Measurements from ENCODE around the gene TLE6.
A peak's percentile ranks its signal among the peaks of the same experiment; 100 is the strongest.
"Not testable (repeated sequence)": the region's sequence is repeated elsewhere in the genome, so short reads cannot be mapped to it uniquely, and the experiment has no call there.

TLE6 gene

DNA sequence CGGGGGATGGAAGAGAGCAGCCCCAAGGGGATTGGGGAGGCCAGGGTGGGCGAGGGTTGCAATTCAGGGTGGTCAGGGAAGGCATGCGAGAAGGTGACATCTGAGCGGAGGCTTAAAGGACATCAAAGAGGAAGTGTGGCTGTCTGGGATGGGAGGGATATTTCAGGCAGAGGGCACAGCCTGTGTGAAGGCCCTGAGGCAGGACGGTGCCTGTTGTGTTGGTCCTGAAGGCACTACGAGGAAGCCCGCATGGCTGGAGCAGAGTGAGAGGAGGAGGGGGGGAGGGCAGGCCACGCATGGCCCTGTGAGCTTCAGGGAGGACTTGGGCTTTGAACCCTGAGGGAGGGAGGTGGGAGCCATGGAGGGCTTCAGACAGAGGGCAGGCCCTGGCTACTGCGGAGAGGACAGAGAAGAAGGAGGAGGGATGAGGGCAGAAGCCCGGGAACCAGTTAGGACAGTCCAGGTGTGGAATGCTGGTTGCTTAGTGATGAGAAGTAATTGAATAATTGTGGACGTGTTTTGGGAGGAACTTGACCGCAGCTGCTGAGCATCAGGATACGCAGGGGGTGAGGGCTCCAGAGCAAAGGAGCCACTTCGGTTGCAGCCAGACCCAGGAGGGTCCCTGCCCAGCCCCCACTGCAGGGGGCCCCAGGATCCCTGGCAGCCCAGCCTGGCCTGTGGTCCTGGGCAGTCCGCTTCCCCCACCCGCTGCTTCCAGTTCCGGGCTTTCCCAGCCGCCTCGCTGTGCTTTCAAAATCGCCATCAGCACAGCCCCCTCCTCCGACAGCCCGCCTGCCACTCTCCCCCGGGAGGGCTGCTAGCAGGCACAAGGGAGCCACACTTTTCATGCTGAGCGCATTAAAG lies 6.2 kb downstream of the TLE6 start:
- DNase-seq (ENCODE audit: extremely low spot score) = peak; percentile 79
- ChIA-PET CTCF (no interaction called here), POLR2A (interaction anchor here (1.4 kb wide), 1 partner anchor 52 kb away, joined by 6 read pairs; no protein-coding TSS in a partner anchor)
- TF ChIP-seq, protein P1, sequence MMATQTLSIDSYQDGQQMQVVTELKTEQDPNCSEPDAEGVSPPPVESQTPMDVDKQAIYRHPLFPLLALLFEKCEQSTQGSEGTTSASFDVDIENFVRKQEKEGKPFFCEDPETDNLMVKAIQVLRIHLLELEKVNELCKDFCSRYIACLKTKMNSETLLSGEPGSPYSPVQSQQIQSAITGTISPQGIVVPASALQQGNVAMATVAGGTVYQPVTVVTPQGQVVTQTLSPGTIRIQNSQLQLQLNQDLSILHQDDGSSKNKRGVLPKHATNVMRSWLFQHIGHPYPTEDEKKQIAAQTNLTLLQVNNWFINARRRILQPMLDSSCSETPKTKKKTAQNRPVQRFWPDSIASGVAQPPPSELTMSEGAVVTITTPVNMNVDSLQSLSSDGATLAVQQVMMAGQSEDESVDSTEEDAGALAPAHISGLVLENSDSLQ (IDR thresholded peaks at IDR 0.05) = peak; percentile 96
- TF ChIP-seq FOXK2 (IDR thresholded peaks at IDR 0.05) = no peak
- TF ChIP-seq ARNT (IDR thresholded peaks at IDR 0.05) = 0 out of 2 replicates have a peak, but pooled peaks have one; percentile 44
- TF ChIP-seq ZNF384 (IDR thresholded peaks at IDR 0.05) = no peak
- TF ChIP-seq BHLHE40 (IDR thresholded peaks at IDR 0.05; ENCODE audit: borderline replicate concordance) = no peak
- peak; percentile 91; the same call in 1 of the 2 replicates for TF ChIP-seq CTBP1 (IDR thresholded peaks at IDR 0.05; ENCODE audit: borderline replicate concordance)

DNA sequence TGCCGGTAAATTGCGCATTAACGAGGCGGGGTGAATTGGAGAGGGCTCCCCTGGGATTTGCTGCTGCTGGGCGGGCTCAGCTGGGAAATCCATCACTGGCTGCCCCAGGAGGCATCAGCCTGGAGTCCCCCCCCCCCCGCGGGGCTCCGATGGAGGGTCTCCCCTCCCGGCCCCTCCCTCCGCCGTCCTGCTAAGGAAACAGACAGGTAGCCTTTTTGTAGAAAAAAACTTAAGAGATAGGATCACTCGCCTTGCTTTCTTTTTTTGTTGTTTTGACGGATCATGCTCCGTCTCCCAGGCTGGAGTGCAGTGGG lies 6.8 kb downstream of the TLE6 start:
- TF ChIP-seq FOXK2 (IDR thresholded peaks at IDR 0.05) (no peak), FOXM1 (IDR thresholded peaks at IDR 0.05; ENCODE audit: borderline replicate concordance) (peak; percentile 85), ZNF384 (IDR thresholded peaks at IDR 0.05) (no peak)
- CTCF ChIA-PET = no interaction called here
- POLR2A ChIA-PET = no interaction called here
- no peak for DNase-seq (ENCODE audit: extremely low spot score)

DNA sequence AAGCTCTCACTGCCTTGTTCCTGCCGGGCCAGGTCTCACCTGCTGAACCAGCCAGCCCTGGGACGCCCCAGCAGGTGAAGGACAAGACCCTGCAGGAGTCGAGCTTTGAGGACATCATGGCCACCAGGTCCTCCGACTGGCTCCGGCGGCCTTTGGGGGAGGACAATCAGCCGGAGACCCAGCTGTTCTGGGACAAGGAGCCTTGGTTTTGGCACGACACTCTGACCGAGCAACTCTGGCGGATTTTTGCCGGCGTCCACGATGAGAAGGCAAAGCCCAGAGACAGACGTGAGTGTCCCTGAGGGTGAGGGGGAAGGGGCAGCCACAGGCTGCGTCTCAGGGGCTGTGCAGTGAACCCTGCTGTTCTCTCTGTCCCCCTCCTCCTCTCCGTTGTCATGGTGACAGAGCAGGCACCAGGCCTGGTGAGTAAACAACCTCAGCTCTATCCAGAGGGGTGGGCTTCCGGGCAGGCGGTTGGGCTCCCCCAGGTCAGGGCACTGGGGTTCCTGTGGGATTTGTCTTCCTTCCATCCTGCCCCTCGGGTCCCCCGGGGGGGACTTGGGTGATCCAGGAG lies 9.7 kb downstream of the TLE6 start:
- TF ChIP-seq NFRKB (IDR thresholded peaks at IDR 0.05) (no peak), SP1 (IDR thresholded peaks at IDR 0.05) (no peak), HDGF (IDR thresholded peaks at IDR 0.05; ENCODE audit: borderline replicate concordance) (no peak), SUZ12 (IDR thresholded peaks at IDR 0.05) (no peak), L3MBTL2 (conservative IDR thresholded peaks at IDR 0.05) (no peak), CTBP1 (IDR thresholded peaks at IDR 0.05; ENCODE audit: borderline replicate concordance) (no peak), ELF4 (IDR thresholded peaks at IDR 0.05) (no peak), TARDBP (IDR thresholded peaks at IDR 0.05) (no peak), FOXK2 (IDR thresholded peaks at IDR 0.05) (no peak), LEF1 (IDR thresholded peaks at IDR 0.05; ENCODE audit: borderline replicate concordance) (no peak), FOXM1 (IDR thresholded peaks at IDR 0.05; ENCODE audit: borderline replicate concordance) (no peak), ARNT (IDR thresholded peaks at IDR 0.05) (no peak), ZNF384 (IDR thresholded peaks at IDR 0.05) (no peak), BHLHE40 (IDR thresholded peaks at IDR 0.05; ENCODE audit: borderline replicate concordance) (no peak)
- TF ChIP-seq, protein P1 (IDR thresholded peaks at IDR 0.05) = no peak
- ChIA-PET POLR2A (interaction anchor here (0.9 kb wide), 2 partner anchors 36 to 105 kb away, joined by 3 read pairs; no protein-coding TSS in a partner anchor), CTCF (no interaction called here)
- no peak for DNase-seq (ENCODE audit: extremely low spot score)

DNA sequence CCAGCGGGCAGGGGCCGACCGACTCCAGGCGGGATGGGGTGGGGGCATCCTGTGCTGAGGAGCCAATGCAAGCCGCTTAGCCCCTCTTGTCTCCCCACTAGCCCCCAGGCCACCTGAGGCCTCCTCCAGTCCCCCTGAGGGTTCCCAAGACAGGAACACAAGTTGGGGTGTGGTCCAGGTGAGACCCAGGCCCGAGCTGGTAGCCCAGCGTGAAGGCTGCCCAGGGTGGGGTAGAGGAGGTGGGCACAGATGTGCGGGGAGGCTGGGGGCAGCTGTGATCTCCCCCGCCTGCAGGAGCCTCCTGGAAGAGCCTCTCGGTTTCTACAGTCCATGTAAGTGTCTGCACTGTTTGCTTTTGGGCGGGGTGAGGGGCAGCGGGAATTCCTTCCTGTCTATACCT lies 10.4 kb downstream of the TLE6 start:
- DNase-seq (ENCODE audit: extremely low spot score) = no peak
- no peak for TF ChIP-seq L3MBTL2 (conservative IDR thresholded peaks at IDR 0.05)
- ChIA-PET POLR2A (interaction anchor here (0.9 kb wide), 2 partner anchors 37 to 104 kb away, joined by 3 read pairs; no protein-coding TSS in a partner anchor), CTCF (no interaction called here)

DNA sequence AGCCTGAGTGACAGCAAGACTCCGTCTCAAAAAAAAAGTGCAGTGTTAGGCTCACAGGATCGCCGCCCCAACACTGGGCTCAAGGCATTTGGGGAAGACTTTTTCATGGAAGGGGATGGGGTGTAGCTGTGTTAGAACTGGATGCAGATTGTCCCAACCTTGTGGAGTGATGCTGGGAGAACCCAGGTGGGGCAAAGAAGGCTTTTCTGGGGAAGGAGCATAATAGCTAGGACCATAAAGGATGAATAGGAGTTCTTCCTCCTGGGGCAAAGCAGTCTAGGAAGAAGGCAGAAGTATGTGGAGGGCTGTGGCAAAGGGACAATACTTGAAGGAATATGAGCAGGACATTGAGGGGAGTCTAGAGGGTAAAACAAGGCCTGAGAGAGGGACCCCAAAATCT lies 11.2 kb downstream of the TLE6 start:
- TF ChIP-seq FOXM1 (IDR thresholded peaks at IDR 0.05; ENCODE audit: borderline replicate concordance) = no peak
- TF ChIP-seq SUZ12 (IDR thresholded peaks at IDR 0.05) = no peak
- TF ChIP-seq ELF4 (IDR thresholded peaks at IDR 0.05) = no peak
- CTCF ChIA-PET = no interaction called here
- no peak for DNase-seq (ENCODE audit: extremely low spot score)
- POLR2A ChIA-PET = interaction anchor here (0.6 kb wide), 1 partner anchor 57 kb away, joined by 3 read pairs; no protein-coding TSS in a partner anchor

DNA sequence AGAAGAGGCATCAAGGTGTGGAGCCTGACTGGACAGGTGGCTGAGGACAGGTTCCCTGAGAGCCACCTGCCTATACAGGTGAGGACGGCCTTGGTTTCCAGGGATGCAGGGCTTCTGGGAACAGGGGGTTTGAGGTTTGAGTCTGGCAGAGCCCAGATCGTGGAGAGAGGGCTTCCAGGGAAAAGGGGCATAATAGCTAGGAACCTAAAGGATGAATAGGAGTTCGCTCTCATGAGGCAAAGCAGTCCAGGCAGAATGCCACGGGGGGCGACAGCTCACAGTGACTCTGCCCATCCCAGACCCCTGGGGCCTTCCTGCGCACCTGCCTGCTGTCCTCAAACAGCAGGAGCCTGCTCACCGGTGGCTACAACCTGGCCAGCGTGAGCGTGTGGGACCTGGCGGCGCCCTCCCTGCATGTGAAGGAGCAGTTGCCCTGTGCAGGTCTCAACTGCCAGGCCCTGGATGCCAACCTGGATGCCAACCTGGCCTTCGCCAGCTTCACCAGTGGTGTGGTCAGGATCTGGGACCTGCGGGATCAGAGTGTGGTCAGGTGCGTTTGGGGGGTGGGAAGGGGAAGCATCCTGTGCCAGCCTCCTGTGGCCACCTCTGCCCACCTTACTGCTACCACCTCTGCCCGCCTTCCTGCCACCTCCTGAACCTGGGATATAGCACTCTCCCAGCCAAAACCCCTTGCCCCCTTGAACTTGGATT lies 12.0 kb downstream of the TLE6 start:
- TF ChIP-seq ZNF384 (IDR thresholded peaks at IDR 0.05) = no peak
- TF ChIP-seq HDGF (IDR thresholded peaks at IDR 0.05; ENCODE audit: borderline replicate concordance) = no peak
- no peak for TF ChIP-seq FOXK2 (IDR thresholded peaks at IDR 0.05)
- no peak for TF ChIP-seq FOXA1 (IDR thresholded peaks at IDR 0.05)
- no peak for TF ChIP-seq NFRKB (IDR thresholded peaks at IDR 0.05)
- TF ChIP-seq L3MBTL2 (conservative IDR thresholded peaks at IDR 0.05) = no peak
- no peak for TF ChIP-seq CTBP1 (IDR thresholded peaks at IDR 0.05; ENCODE audit: borderline replicate concordance)
- TF ChIP-seq ELF4 (IDR thresholded peaks at IDR 0.05) = no peak
- TF ChIP-seq, protein P1 (IDR thresholded peaks at IDR 0.05) = no peak
- TF ChIP-seq SP1 (IDR thresholded peaks at IDR 0.05) = no peak
- no peak for TF ChIP-seq FOXM1 (IDR thresholded peaks at IDR 0.05; ENCODE audit: borderline replicate concordance)
- TF ChIP-seq LEF1 (IDR thresholded peaks at IDR 0.05; ENCODE audit: borderline replicate concordance) = no peak
- no peak for TF ChIP-seq SUZ12 (IDR thresholded peaks at IDR 0.05)
- TF ChIP-seq BHLHE40 (IDR thresholded peaks at IDR 0.05; ENCODE audit: borderline replicate concordance) = no peak
- no peak for TF ChIP-seq ARNT (IDR thresholded peaks at IDR 0.05)
- ChIA-PET CTCF (no interaction called here), POLR2A (no interaction called here)
- DNase-seq (ENCODE audit: extremely low spot score) = no peak

DNA sequence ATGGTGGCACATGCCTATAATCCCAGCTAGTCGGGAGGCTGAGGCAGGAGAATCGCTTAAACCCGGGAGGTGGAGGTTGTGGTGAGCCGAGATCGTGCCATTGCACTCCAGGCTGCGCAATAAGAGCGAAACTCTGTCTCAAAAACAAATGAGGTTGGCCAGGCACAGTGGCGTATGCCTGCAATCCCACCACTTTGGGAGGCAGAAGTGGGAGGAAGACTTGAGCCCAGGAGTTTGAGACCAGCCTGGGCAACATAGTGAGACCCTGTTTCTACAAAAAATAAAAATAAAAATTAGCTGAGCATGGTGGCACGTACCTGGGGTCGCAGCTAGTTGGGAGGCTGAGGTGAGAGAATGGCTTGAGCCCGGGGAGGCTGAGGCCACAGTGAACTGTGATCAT lies 15.0 kb downstream of the TLE6 start:
- DNase-seq (ENCODE audit: extremely low spot score); CTCF ChIA-PET; POLR2A ChIA-PET: not testable (repeated sequence)
